A549 (cell line): Measurements from ENCODE around the gene BRF1. TPM values are rescaled to one million over a fixed set of nuclear protein-coding genes. Genes with fewer than 3 reads are reported as not detected.

ENCODE experiments used
- ATAC-seq, 2 experiments: fragments of 200-7000 bp in 1 of 2; fragments of >200 bp in 1 of 2; cut with Nextera tagmentation in 1 of 2; cut with Tn5 transposase in 1 of 2; 3 replicates each; pipeline versions ENCODE4 v1.8.0 to v1.9.1; 2018 to 2020; ENCODE audit warnings: mild to moderate bottlenecking in 1 of 2, moderate library complexity in 1 of 2
- CTCF ChIA-PET: fragments of 300-600 bp; sonication (Branson Sonifier 250); formaldehyde crosslinking; extraction: SDS; loops from one replicate; lab custom pipeline; 2021; ENCODE audit warnings: antibody characterized with exemption, inconsistent platforms; lab: Yijun Ruan, JAX
- POLR2A ChIA-PET: fragments of 350-600 bp; formaldehyde crosslinking; extraction: SDS; loops from one replicate; lab custom pipeline; 2021; ENCODE audit warnings: antibody characterized with exemption, inconsistent platforms; lab: Yijun Ruan, JAX
- DNase-seq, 2 experiments: peaks; one replicate each; pipeline versions ENCODE4 v3.0.0 to v3.0.0-alpha.2; 2011 to 2016; ENCODE audit warnings: low read depth in 1 of 2, low spot score in 1 of 2
- FAIRE-seq: peaks from 2 replicates; lab custom pipeline; 2011; peaks lifted over from hg19 to GRCh38; lab: Jason Lieb, UNC
- H3K27ac ChIP-seq, 2 experiments: fragments of >200 bp; sonication (Bioruptor Twin); formaldehyde crosslinking; 3 replicates each; pipeline ENCODE4 v1.5.1; 2016 to 2017
- H3K4me1 ChIP-seq: fragments of >200 bp; sonication (Bioruptor Twin); formaldehyde crosslinking; 3 replicates; pipeline ENCODE4 v1.6.1; 2016
- H3K4me2 ChIP-seq: fragments of >200 bp; sonication (Bioruptor Twin); formaldehyde crosslinking; 3 replicates; pipeline ENCODE4 v1.6.1; 2016
- H3K4me3 ChIP-seq: fragments of >200 bp; sonication (Bioruptor Twin); formaldehyde crosslinking; 3 replicates; pipeline ENCODE4 v1.5.1; 2016
- H3K9me3 ChIP-seq: fragments of >200 bp; sonication (Bioruptor Twin); formaldehyde crosslinking; 3 replicates; pipeline ENCODE4 v1.6.1; 2016
- CBX8 ChIP-seq: fragments of 200-600 bp; sonication (generic); IDR thresholded peaks from 2 replicates; pipeline ENCODE4 v1.6.1; 2016
- CHD4 ChIP-seq: fragments of 200-600 bp; sonication (generic); IDR thresholded peaks from 2 replicates; pipeline ENCODE4 v1.6.1; 2016; ENCODE audit warnings: antibody characterized with exemption, mild to moderate bottlenecking, borderline replicate concordance
- FOXS1 ChIP-seq: fragments of 250-450 bp; sonication (Bioruptor Pico); IDR thresholded peaks from 2 replicates; pipeline ENCODE4 v1.5.0; 2020; ENCODE audit warnings: mild to moderate bottlenecking, moderate library complexity
- HEYL ChIP-seq: fragments of 250-450 bp; sonication (Bioruptor Pico); IDR thresholded peaks from 2 replicates; pipeline ENCODE4 v1.8.0; 2021; ENCODE audit warnings: mild to moderate bottlenecking, moderate library complexity
- HOXB13 ChIP-seq: fragments of 250-450 bp; sonication (Bioruptor Pico); IDR thresholded peaks from 2 replicates; pipeline ENCODE4 v1.5.0; 2020; ENCODE audit warnings: low read depth, mild to moderate bottlenecking, moderate library complexity
- KDM5A ChIP-seq: fragments of 200-600 bp; sonication (generic); IDR thresholded peaks from 2 replicates; pipeline ENCODE4 v1.6.1; 2016; ENCODE audit warnings: antibody characterized with exemption, mild to moderate bottlenecking
- MAZ ChIP-seq: fragments of 150-350 bp; IDR thresholded peaks from 2 replicates; pipeline ENCODE4 v1.6.1; 2014; ENCODE audit warnings: antibody characterized with exemption, low read depth, low read length, borderline replicate concordance
- MYC ChIP-seq: IDR thresholded peaks from 2 replicates; pipeline ENCODE4 v1.6.1; 2012; ENCODE audit warnings: mild to moderate bottlenecking, inconsistent platforms, low read length, improper control_type of control experiment, borderline replicate concordance
- NFE2L2 ChIP-seq: fragments of 150-350 bp; conservative IDR thresholded peaks from 2 replicates; pipeline ENCODE4 v1.6.1; 2014; ENCODE audit warnings: low read length
- NPAS2 ChIP-seq: fragments of 250-450 bp; sonication (Bioruptor Pico); IDR thresholded peaks from 2 replicates; pipeline ENCODE4 v1.8.0; 2022; ENCODE audit warnings: mild to moderate bottlenecking, moderate library complexity, borderline replicate concordance
- PHF8 ChIP-seq: fragments of 200-600 bp; sonication (generic); IDR thresholded peaks from 2 replicates; pipeline ENCODE4 v1.6.1; 2016; ENCODE audit warnings: low read depth, mild to moderate bottlenecking, antibody characterized with exemption, moderate library complexity, borderline replicate concordance
- RARB ChIP-seq: fragments of 250-450 bp; sonication (Bioruptor Pico); IDR thresholded peaks from 2 replicates; pipeline ENCODE4 v1.8.0; 2021; ENCODE audit warnings: mild to moderate bottlenecking, moderate library complexity
- RCOR1 ChIP-seq: fragments of 150-350 bp; IDR thresholded peaks from 2 replicates; pipeline ENCODE4 v1.6.1; 2014; ENCODE audit warnings: antibody characterized with exemption, low read length, low read depth
- RFX5 ChIP-seq: fragments of 450-650 bp; IDR thresholded peaks from 2 replicates; pipeline ENCODE4 v1.7.1; 2014; ENCODE audit warnings: antibody characterized with exemption, mild to moderate bottlenecking, moderate library complexity
- RNF2 ChIP-seq: fragments of 200-600 bp; sonication (generic); IDR thresholded peaks from 2 replicates; pipeline ENCODE4 v1.6.1; 2016; ENCODE audit warnings: low read depth, mild to moderate bottlenecking, antibody characterized with exemption, moderate library complexity, borderline replicate concordance
- SMC3 ChIP-seq: fragments of >200 bp; sonication (Bioruptor Twin); formaldehyde crosslinking; IDR thresholded peaks from 3 replicates; pipeline ENCODE4 v1.6.1; 2018; ENCODE audit warnings: inconsistent platforms
- ZFP36 ChIP-seq: fragments of 450-650 bp; IDR thresholded peaks from 2 replicates; pipeline ENCODE4 v1.6.1; 2014; ENCODE audit warnings: borderline replicate concordance; ENCODE audit not compliant: partially characterized antibody
- ZNF302 ChIP-seq: fragments of 250-450 bp; sonication (Bioruptor Pico); IDR thresholded peaks from 2 replicates; pipeline ENCODE4 v1.9.0; 2021; ENCODE audit warnings: inconsistent platforms, mild to moderate bottlenecking, moderate library complexity
- WGBS: methylation state at CpG from one replicate; pipeline ENCODE4 v1.1.6; 2017; ENCODE audit errors: missing lambda C conversion rate; 5-methylcytosine and 5-hydroxymethylcytosine counted together
- polyA plus RNA-seq, 4 experiments: library from polyadenylated mRNA; depleted of rRNA in 3 of 4; stranded (reverse); fragments of >200 nt; fragmentation: RNase III in 1 of 4; extraction: RNeasy Plus Mini Kit Qiagen cat#74134 plus additional on column Dnase treatment in 1 of 4; gene quantifications; 2 replicates in 3 of 4; 3 replicates in 1 of 4; pipeline ENCODE4 v1.2.3, GENCODE V29; 2011 to 2017
- TF ChIP-seq, protein P1 (sequence below): fragments of >200 bp; sonication (Bioruptor Twin); formaldehyde crosslinking; IDR thresholded peaks from 3 replicates; pipeline ENCODE4 v1.6.1; 2016
- TF ChIP-seq, protein P2 (sequence below): IDR thresholded peaks from 2 replicates; pipeline ENCODE4 v1.6.1; 2012; ENCODE audit warnings: low read depth, borderline replicate concordance
- TF ChIP-seq, protein P3 (sequence below): fragments of 150-350 bp; IDR thresholded peaks from 2 replicates; pipeline ENCODE4 v1.6.1; 2014; ENCODE audit warnings: low read depth, mild to moderate bottlenecking, low read length
- TF ChIP-seq, protein P4 (sequence below): fragments of 250-450 bp; sonication (Bioruptor Pico); IDR thresholded peaks from 2 replicates; pipeline ENCODE4 v1.5.0; 2021; ENCODE audit warnings: mild to moderate bottlenecking, moderate library complexity, borderline replicate concordance
- TF ChIP-seq, protein P5 (sequence below): fragments of >200 bp; sonication (Bioruptor Twin); formaldehyde crosslinking; IDR thresholded peaks from 2 replicates; pipeline ENCODE4 v1.6.1; 2016

Gene BRF1
- polyA plus RNA-seq, 2 of the 4 experiments (the other 2 are of a cell fraction), result 8.5 to 25.7 TPM

DNA sequence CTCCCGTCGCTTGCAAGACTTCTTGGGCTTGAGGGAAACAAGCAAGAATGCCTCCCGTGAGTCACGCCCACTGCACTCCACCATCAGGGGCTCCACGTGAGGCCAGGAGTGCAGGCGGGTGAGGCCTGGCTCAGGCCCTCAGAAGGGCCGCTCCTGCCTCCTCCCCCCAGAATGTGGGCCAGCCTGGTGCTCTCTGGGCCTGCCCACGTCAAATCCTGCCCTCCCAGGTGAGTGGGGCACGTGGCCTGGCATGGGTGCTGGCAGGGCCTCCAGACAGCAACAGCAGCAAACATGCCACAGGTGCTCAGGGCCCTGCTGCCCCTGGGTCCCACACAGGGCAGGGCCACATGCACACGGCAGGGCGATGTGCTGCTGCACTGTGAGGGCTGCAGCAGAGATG lies 83.0 kb downstream of the BRF1 start:
- CTCF ChIA-PET, result interaction anchor here (0.7 kb wide), 1 partner anchor 16 kb away, joined by 3 read pairs; no protein-coding TSS in a partner anchor
- POLR2A ChIA-PET, result no interaction called here
- Histone ChIP-seq H3K4me2 (no peak overlapping the region), H3K9me3 (no peaks in the 10 kb centered on the region), H3K4me3 (no peak overlapping the region), H3K27ac (no peak overlapping the region), H3K4me1 (no peaks in the 10 kb centered on the region)
- ATAC-seq, result no peak
- WGBS, result 95% methylated on average over 4 of the region's 11 CpGs
- TF ChIP-seq ZNF302 (CRISPR knock-in tag), result no peak
- TF ChIP-seq, protein P1, sequence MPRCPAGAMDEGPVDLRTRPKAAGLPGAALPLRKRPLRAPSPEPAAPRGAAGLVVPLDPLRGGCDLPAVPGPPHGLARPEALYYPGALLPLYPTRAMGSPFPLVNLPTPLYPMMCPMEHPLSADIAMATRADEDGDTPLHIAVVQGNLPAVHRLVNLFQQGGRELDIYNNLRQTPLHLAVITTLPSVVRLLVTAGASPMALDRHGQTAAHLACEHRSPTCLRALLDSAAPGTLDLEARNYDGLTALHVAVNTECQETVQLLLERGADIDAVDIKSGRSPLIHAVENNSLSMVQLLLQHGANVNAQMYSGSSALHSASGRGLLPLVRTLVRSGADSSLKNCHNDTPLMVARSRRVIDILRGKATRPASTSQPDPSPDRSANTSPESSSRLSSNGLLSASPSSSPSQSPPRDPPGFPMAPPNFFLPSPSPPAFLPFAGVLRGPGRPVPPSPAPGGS, result no peak
- TF ChIP-seq RFX5, result no peak
- TF ChIP-seq RCOR1, result no peak
- TF ChIP-seq NPAS2, result no peak
- no peak for TF ChIP-seq CHD4
- TF ChIP-seq RARB (CRISPR knock-in tag), result no peak
- no peak for FAIRE-seq
- DNase-seq, result no peak

DNA sequence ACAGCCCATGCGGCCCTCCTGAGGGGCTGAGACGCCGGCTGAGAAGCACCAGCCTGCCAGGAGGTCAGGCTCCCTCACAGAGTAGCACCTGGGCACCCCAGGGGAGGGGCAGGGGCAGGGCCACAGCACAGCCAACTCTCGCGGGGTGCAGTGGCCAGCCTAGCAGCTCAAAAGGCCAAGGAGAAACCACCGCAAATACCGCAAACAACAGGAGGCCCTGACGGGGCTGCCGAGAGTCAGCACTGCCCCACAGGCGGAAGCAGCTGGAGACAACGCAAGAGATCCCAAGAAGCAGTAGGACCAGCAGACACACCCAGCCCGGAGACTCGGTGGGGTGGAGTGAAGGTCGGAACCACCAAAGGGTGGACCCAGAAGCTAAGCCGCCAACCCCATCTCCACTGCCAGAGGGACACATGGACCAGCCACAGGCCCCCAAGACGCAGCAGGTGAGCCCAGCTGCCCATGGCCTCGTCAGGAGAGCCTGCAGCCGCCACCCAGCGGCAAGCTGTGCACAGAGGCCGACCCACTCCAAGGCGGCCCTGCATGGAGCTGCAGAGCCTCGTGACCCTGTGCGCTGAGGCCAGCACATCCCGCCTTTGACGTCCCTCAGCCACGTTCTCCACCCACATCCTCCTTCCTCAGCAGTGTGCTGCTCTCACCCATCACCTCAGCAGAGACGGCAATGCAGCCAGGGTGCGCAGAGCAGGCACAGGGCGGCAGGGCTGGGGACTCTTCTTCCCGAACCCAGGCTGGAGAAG lies 84.1 kb downstream of the BRF1 start:
- no peaks in the 10 kb centered on the region for H3K9me3 ChIP-seq
- TF ChIP-seq CBX8 (no peak), HEYL (CRISPR knock-in tag) (no peak), KDM5A (no peak), PHF8 (no peak), NPAS2 (no peak), HOXB13 (no peak), MAZ (no peak), NFE2L2 (no peak), RNF2 (no peak), MYC (no peak), ZFP36 (no peak), SMC3 (no peak), FOXS1 (no peak)
- TF ChIP-seq, protein P2, sequence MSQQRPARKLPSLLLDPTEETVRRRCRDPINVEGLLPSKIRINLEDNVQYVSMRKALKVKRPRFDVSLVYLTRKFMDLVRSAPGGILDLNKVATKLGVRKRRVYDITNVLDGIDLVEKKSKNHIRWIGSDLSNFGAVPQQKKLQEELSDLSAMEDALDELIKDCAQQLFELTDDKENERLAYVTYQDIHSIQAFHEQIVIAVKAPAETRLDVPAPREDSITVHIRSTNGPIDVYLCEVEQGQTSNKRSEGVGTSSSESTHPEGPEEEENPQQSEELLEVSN, result no peak
- TF ChIP-seq, protein P3, sequence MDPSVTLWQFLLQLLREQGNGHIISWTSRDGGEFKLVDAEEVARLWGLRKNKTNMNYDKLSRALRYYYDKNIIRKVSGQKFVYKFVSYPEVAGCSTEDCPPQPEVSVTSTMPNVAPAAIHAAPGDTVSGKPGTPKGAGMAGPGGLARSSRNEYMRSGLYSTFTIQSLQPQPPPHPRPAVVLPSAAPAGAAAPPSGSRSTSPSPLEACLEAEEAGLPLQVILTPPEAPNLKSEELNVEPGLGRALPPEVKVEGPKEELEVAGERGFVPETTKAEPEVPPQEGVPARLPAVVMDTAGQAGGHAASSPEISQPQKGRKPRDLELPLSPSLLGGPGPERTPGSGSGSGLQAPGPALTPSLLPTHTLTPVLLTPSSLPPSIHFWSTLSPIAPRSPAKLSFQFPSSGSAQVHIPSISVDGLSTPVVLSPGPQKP, result no peak
- TF ChIP-seq, protein P4, sequence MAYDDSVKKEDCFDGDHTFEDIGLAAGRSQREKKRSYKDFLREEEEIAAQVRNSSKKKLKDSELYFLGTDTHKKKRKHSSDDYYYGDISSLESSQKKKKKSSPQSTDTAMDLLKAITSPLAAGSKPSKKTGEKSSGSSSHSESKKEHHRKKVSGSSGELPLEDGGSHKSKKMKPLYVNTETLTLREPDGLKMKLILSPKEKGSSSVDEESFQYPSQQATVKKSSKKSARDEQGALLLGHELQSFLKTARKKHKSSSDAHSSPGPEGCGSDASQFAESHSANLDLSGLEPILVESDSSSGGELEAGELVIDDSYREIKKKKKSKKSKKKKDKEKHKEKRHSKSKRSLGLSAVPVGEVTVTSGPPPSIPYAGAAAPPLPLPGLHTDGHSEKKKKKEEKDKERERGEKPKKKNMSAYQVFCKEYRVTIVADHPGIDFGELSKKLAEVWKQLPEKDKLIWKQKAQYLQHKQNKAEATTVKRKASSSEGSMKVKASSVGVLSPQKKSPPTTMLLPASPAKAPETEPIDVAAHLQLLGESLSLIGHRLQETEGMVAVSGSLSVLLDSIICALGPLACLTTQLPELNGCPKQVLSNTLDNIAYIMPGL (CRISPR knock-in tag), result no peak
- TF ChIP-seq, protein P5, sequence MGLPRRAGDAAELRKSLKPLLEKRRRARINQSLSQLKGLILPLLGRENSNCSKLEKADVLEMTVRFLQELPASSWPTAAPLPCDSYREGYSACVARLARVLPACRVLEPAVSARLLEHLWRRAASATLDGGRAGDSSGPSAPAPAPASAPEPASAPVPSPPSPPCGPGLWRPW, result no peak
- FAIRE-seq (no peak), ATAC-seq (no peak), DNase-seq (no peak)
- ChIA-PET CTCF (interaction anchor here (0.7 to 1.0 kb wide), 3 partner anchors 13 to 15 kb away, joined by 3 to 4 read pairs (median 3); no protein-coding TSS in a partner anchor), POLR2A (no interaction called here)
- no peak overlapping the region for H3K4me2 ChIP-seq
- no peak overlapping the region for H3K27ac ChIP-seq
- WGBS, result 98% methylated on average over 16 of the region's 30 CpGs
- no peak overlapping the region for H3K4me3 ChIP-seq
- no peaks in the 10 kb centered on the region for H3K4me1 ChIP-seq
